Measurements from ENCODE around the gene USP30. TPM values are rescaled to one million over a fixed set of nuclear protein-coding genes. Genes with fewer than 3 reads are reported as not detected.

The USP30 gene
- total and polyA plus RNA-seq, 10 of the 15 experiments (the other 5 are each of a cell fraction or from before 2014, with no cell fraction given): 2.1 to 16.2 (median 6.4) TPM

- RAD21 ChIA-PET (ENCODE audit: unreplicated experiment): no interaction called here
- whole genome bisulfite sequencing (ENCODE audit: insufficient coverage, insufficient replicate concordance, low lambda C conversion rate, missing lambda C conversion rate): 43% methylated on average over 1 of the region's 1 CpG
- Histone ChIP-seq H3K27ac (ENCODE audit: control insufficient read depth, insufficient read depth) (no peak overlapping the region), H3K36me3 (ENCODE audit: control insufficient read depth in 2 of 2, insufficient read depth in 2 of 2, low read length in 1 of 2) (no peaks in the 10 kb centered on the region), H4K20me1 (ENCODE audit: control insufficient read depth, insufficient read depth) (no peaks in the 10 kb centered on the region; the same call in 1 of the 2 replicates), H3K9ac (ENCODE audit: control insufficient read depth, insufficient read depth, low read length) (no peak overlapping the region), H3K4me3 (no peak overlapping the region), H3K4me2 (ENCODE audit: control insufficient read depth, insufficient read depth) (no peak overlapping the region), H3K27me3 (replicated peaks in 1 of 2; ENCODE audit: control insufficient read depth in 2 of 2, insufficient read depth in 2 of 2, low read length in 1 of 2) (no peaks in the 10 kb centered on the region; a peak in 2 of 4 replicates), H2AFZ (ENCODE audit: control insufficient read depth, low read depth, low read length) (no peak overlapping the region), H3K4me1 (ENCODE audit: control insufficient read depth, insufficient read depth, low read length) (no peaks in the 10 kb centered on the region), H3K9me3 (replicated peaks; ENCODE audit: control insufficient read depth, insufficient read depth, low read length) (no peaks in the 10 kb centered on the region), H3K79me2 (ENCODE audit: control insufficient read depth, insufficient read depth, low read length) (no peaks in the 10 kb centered on the region)
- SMC1A ChIA-PET (ENCODE audit: uncharacterized antibody, unreplicated experiment): no interaction called here
- ATAC-seq (no peak), DNase-seq (ENCODE audit: low read depth, low spot score) (no peak), FAIRE-seq (no peak)
- CTCF ChIA-PET: no interaction called here
- TF ChIP-seq SIN3A (IDR thresholded peaks at IDR 0.05; ENCODE audit: low read depth, low read length): no peak
- no peak for TF ChIP-seq RELA (IDR thresholded peaks at IDR 0.05; ENCODE audit: borderline replicate concordance, partially characterized antibody)
- no peak for TF ChIP-seq RUNX3 (IDR thresholded peaks at IDR 0.05; ENCODE audit: low read length)
- TF ChIP-seq CBFB (IDR thresholded peaks at IDR 0.05; ENCODE audit: low read depth): no peak
- TF ChIP-seq NBN (IDR thresholded peaks at IDR 0.05): no peak
- TF ChIP-seq SMC3 (IDR thresholded peaks at IDR 0.05; ENCODE audit: borderline replicate concordance, low read length): no peak
- no peak for TF ChIP-seq BACH1 (IDR thresholded peaks at IDR 0.05; ENCODE audit: borderline replicate concordance)
- no peak for TF ChIP-seq BCL11A (IDR thresholded peaks at IDR 0.05; ENCODE audit: low read depth, low read length)
- in situ Hi-C loops (cut with MboI): no loop called here
- BruUV-seq (replicated peaks): no TSS peak
- intact Hi-C loops (cut with micrococcal nuclease; ENCODE audit: unreplicated experiment): no loop called here
- POLR2A ChIA-PET: no interaction called here
Measured at GRCh38 chr12:109009766-109010165, 42.6 kb upstream of the USP30 start.

- ChIA-PET SMC1A (ENCODE audit: uncharacterized antibody, unreplicated experiment) (no interaction called here), POLR2A (interaction anchor here (0.6 kb wide), 1 partner anchor 25 kb away, joined by 3 read pairs; no protein-coding TSS in a partner anchor), CTCF (no interaction called here), RAD21 (ENCODE audit: unreplicated experiment) (no interaction called here)
- Histone ChIP-seq H3K27ac (ENCODE audit: control insufficient read depth, insufficient read depth) (no peak overlapping the region), H3K27me3 (replicated peaks in 1 of 2; ENCODE audit: control insufficient read depth in 2 of 2, insufficient read depth in 2 of 2, low read length in 1 of 2) (no peaks in the 10 kb centered on the region; a peak in 2 of 4 replicates), H3K36me3 (ENCODE audit: control insufficient read depth in 2 of 2, insufficient read depth in 2 of 2, low read length in 1 of 2) (no peaks in the 10 kb centered on the region), H3K9me3 (replicated peaks; ENCODE audit: control insufficient read depth, insufficient read depth, low read length) (no peaks in the 10 kb centered on the region), H2AFZ (ENCODE audit: control insufficient read depth, low read depth, low read length) (no peak overlapping the region), H4K20me1 (ENCODE audit: control insufficient read depth, insufficient read depth) (no peaks in the 10 kb centered on the region; the same call in 1 of the 2 replicates), H3K4me1 (ENCODE audit: control insufficient read depth, insufficient read depth, low read length) (no peaks in the 10 kb centered on the region), H3K9ac (ENCODE audit: control insufficient read depth, insufficient read depth, low read length) (no peak overlapping the region), H3K4me2 (ENCODE audit: control insufficient read depth, insufficient read depth) (no peak overlapping the region), H3K79me2 (ENCODE audit: control insufficient read depth, insufficient read depth, low read length) (no peaks in the 10 kb centered on the region), H3K4me3 (no peak overlapping the region)
- WGBS (ENCODE audit: insufficient coverage, insufficient replicate concordance, low lambda C conversion rate, missing lambda C conversion rate): 11% methylated on average over 2 of the region's 2 CpGs
- intact Hi-C loops (cut with micrococcal nuclease; ENCODE audit: unreplicated experiment): no loop called here
- BruUV-seq (replicated peaks): no TSS peak
- FAIRE-seq (no peak), DNase-seq (ENCODE audit: low read depth, low spot score) (no peak), ATAC-seq (no peak)
- in situ Hi-C loops (cut with MboI): no loop called here
- TF ChIP-seq RAD21 (IDR thresholded peaks at IDR 0.05; ENCODE audit: insufficient read depth, low read depth, low read length): no peak
- TF ChIP-seq RFX5 (IDR thresholded peaks at IDR 0.05; ENCODE audit: low read depth, low read length): no peak
- no peak for TF ChIP-seq E2F8 (IDR thresholded peaks at IDR 0.05; ENCODE audit: low read depth, partially characterized antibody)
- TF ChIP-seq ZNF217 (IDR thresholded peaks at IDR 0.05): no peak
- TF ChIP-seq SUPT20H (IDR thresholded peaks at IDR 0.05; ENCODE audit: borderline replicate concordance, control insufficient read depth, low read depth, low read length): no peak
- TF ChIP-seq ZNF24 (IDR thresholded peaks at IDR 0.05): no peak
- no peak for TF ChIP-seq NFYA (IDR thresholded peaks at IDR 0.05; ENCODE audit: borderline replicate concordance, low read depth, low read length)
- no peak for TF ChIP-seq ZBED1 (IDR thresholded peaks at IDR 0.05; ENCODE audit: borderline replicate concordance)
- no peak for TF ChIP-seq SPI1 (IDR thresholded peaks at IDR 0.05; ENCODE audit: borderline replicate concordance, insufficient read depth, low read depth, low read length)
- no peak for TF ChIP-seq TAF1 (IDR thresholded peaks at IDR 0.05; ENCODE audit: borderline replicate concordance, low read depth, low read length)
- no peak for TF ChIP-seq NBN (IDR thresholded peaks at IDR 0.05)
- no peak for TF ChIP-seq ESRRA (IDR thresholded peaks at IDR 0.05; ENCODE audit: low read length)
- TF ChIP-seq RBBP5 (conservative IDR thresholded peaks at IDR 0.05): no peak
- no peak for TF ChIP-seq SMC3 (IDR thresholded peaks at IDR 0.05; ENCODE audit: borderline replicate concordance, low read length)
Measured at GRCh38 chr12:109010259-109010658, 42.1 kb upstream of the USP30 start.

Measured in GM12878 (cell line).